ENCODE results near the gene TPP1.

DNA sequence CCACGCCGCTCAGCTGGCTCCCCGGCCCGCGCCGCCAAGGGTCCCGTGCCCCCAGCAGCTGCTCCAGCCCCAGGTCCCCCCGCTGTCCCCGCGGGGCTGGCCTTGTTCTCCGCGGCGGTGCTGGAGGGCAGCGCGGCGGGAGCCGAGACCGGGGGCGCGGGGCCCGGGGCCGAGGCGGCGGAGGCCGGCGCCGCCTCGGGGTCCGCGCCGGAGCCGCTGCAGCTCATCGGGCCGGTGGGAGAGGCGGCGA is 7.3 kb downstream of the TPP1 start:
- TF ChIP-seq, protein P1, sequence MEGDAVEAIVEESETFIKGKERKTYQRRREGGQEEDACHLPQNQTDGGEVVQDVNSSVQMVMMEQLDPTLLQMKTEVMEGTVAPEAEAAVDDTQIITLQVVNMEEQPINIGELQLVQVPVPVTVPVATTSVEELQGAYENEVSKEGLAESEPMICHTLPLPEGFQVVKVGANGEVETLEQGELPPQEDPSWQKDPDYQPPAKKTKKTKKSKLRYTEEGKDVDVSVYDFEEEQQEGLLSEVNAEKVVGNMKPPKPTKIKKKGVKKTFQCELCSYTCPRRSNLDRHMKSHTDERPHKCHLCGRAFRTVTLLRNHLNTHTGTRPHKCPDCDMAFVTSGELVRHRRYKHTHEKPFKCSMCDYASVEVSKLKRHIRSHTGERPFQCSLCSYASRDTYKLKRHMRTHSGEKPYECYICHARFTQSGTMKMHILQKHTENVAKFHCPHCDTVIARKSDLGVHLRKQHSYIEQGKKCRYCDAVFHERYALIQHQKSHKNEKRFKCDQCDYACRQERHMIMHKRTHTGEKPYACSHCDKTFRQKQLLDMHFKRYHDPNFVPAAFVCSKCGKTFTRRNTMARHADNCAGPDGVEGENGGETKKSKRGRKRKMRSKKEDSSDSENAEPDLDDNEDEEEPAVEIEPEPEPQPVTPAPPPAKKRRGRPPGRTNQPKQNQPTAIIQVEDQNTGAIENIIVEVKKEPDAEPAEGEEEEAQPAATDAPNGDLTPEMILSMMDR (IDR thresholded peaks at IDR 0.05), result no peak
- TF ChIP-seq POLR2A (IDR thresholded peaks at IDR 0.05), result no peak
- TF ChIP-seq EP300 (IDR thresholded peaks at IDR 0.05), result no peak
- no peak for TF ChIP-seq POLR2AphosphoS5 (IDR thresholded peaks at IDR 0.05)
